Thyroid gland (tissue), 4 donors: ENCODE measurements around the gene SORCS2.

Source experiments
- POLR2A ChIP-seq, 2 donors: fragments of 450-650 bp; IDR thresholded peaks; one replicate each; pipeline ENCODE4 v1.6.1; 2017; ENCODE audit warnings: antibody characterized with exemption in 2 of 2, mild to moderate bottlenecking in 2 of 2, moderate library complexity in 1 of 2
- TF ChIP-seq, protein P1 (sequence below), 6 experiments: fragments of 200-600 bp in 3 of 6; fragments of 450-650 bp in 3 of 6; sonication (generic) in 3 of 6; IDR thresholded peaks; one replicate each; pipeline ENCODE4 v1.5.1; 2016 to 2019; ENCODE audit warnings: antibody characterized with exemption in 6 of 6, mild to moderate bottlenecking in 2 of 6, inconsistent platforms in 1 of 6, moderate library complexity in 1 of 6

DNA sequence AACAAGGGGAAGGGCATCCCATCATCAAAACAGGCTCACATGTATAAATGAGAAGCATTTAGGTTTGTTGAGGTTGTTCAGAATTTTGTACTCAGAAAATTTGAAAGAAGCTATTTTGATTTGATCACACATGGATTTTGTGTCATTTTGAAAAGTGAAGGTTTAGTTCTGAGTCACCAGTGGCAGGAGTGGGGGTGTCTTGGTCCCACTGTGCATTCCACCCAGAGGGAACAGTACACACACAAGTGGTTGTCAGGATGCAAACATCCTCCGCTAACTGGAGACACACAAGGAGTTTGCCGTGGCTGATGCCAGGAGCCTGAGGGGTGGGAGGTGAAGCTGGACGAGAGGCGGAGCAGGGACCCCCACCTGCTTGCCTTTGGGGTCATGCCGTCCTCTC, 440.6 kb downstream of the SORCS2 start:
- TF ChIP-seq, protein P1, sequence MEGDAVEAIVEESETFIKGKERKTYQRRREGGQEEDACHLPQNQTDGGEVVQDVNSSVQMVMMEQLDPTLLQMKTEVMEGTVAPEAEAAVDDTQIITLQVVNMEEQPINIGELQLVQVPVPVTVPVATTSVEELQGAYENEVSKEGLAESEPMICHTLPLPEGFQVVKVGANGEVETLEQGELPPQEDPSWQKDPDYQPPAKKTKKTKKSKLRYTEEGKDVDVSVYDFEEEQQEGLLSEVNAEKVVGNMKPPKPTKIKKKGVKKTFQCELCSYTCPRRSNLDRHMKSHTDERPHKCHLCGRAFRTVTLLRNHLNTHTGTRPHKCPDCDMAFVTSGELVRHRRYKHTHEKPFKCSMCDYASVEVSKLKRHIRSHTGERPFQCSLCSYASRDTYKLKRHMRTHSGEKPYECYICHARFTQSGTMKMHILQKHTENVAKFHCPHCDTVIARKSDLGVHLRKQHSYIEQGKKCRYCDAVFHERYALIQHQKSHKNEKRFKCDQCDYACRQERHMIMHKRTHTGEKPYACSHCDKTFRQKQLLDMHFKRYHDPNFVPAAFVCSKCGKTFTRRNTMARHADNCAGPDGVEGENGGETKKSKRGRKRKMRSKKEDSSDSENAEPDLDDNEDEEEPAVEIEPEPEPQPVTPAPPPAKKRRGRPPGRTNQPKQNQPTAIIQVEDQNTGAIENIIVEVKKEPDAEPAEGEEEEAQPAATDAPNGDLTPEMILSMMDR (IDR thresholded peaks at IDR 0.05): no peak
- TF ChIP-seq POLR2A (IDR thresholded peaks at IDR 0.05): no peak
